ENCODE data around the gene NR2C2. TPM values are rescaled to one million over a fixed set of nuclear protein-coding genes. Genes with fewer than 3 reads are reported as not detected.

The NR2C2 gene
- total RNA-seq, 2 donors from 2014 or later, result 54.4 to 60.8 TPM

GRCh38 chr3:15055019-15055557 lies 107.7 kb downstream of the NR2C2 start:
- no peak for DNase-seq
- H3K9ac ChIP-seq (ENCODE audit: extremely low read depth, low read length, poor library complexity, severe bottlenecking), result no peak overlapping the region
- peaks cover 11% of the 10 kb centered on the region for H3K9me3 ChIP-seq (ENCODE audit: control insufficient read depth, low read length)
- peaks cover 90% of the 10 kb centered on the region for H3K36me3 ChIP-seq (ENCODE audit: control insufficient read depth, insufficient read depth, low read length)
- no peaks in the 10 kb centered on the region for H3K27me3 Mint-ChIP-seq (ENCODE audit: insufficient read depth)
- H3K27ac Mint-ChIP-seq, result no peak overlapping the region
- no peaks in the 10 kb centered on the region for H3K27me3 ChIP-seq (ENCODE audit: control insufficient read depth, insufficient read depth, low read length, poor library complexity, severe bottlenecking)
- peaks cover 86% of the 10 kb centered on the region for H3K36me3 Mint-ChIP-seq (ENCODE audit: low read depth)
- no peak for TF ChIP-seq CTCF (conservative IDR thresholded peaks at IDR 0.05)
- peaks cover 31% of the 10 kb centered on the region for H3K4me1 Mint-ChIP-seq
- H3K4me3 ChIP-seq (ENCODE audit: low read length), result no peak overlapping the region
- H3K9me3 Mint-ChIP-seq, result peaks cover under 1% of the 10 kb centered on the region
- H3K27ac ChIP-seq (ENCODE audit: low read depth, low read length), result no peak overlapping the region
- no peak overlapping the region for H3K4me3 Mint-ChIP-seq
- WGBS, 2 experiments (ENCODE audit: insufficient coverage in 1 of 2, insufficient read length in 1 of 2), result 92 to 95% methylated on average over 4 to 8 of the region's 8 CpGs
- peaks cover 9% of the 10 kb centered on the region for H3K4me1 ChIP-seq (ENCODE audit: control insufficient read depth, insufficient read depth, low read length)

DNA sequence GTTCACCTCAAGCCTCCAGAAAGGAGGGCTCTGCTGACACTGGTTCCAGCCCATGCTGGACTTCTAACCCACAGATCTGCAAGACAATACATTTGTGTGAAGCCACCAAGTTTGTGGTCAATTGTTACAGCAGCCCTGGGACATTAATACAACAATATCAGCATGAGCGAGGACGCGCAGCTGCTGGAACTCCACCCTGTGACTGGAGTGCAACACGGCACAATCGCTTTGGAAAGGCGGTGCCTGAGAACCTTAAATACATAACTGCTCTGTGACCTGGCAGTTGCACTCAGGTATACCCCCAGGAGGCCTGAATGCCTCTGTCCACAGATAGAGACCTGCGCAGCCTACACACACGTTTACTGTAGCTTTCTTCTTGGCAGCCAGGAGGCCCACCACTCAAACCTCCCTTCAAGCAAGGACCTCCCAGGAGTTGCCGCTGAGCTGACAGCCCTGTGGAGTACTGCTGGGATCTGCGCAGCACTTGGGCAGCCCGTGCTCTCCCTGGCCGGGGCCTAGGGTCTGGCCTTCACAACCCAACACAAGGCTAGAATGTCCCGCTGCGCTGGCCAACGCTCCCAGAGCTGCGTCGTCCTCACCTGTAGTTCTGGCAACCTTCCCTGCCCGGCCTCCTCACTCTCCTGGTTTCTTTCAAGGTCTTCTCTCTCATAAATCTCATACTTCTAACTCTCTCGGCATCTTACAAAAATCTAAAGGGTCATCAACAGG lies 109.5 kb downstream of the NR2C2 start:
- WGBS, 2 experiments (ENCODE audit: insufficient coverage in 1 of 2, insufficient read length in 1 of 2), result 95 to 97% methylated on average over 9 to 19 of the region's 19 CpGs
- no peak for DNase-seq
- no peak overlapping the region for H3K4me3 ChIP-seq (ENCODE audit: low read length)
- Mint-ChIP-seq H3K36me3 (ENCODE audit: low read depth) (peaks cover 86% of the 10 kb centered on the region), H3K27ac (no peak overlapping the region), H3K9me3 (peaks cover 11% of the 10 kb centered on the region), H3K4me1 (peaks cover 31% of the 10 kb centered on the region), H3K4me3 (no peak overlapping the region), H3K27me3 (ENCODE audit: insufficient read depth) (no peaks in the 10 kb centered on the region)
- H3K9ac ChIP-seq (ENCODE audit: extremely low read depth, low read length, poor library complexity, severe bottlenecking), result no peak overlapping the region
- peaks cover 9% of the 10 kb centered on the region for H3K4me1 ChIP-seq (ENCODE audit: control insufficient read depth, insufficient read depth, low read length)
- TF ChIP-seq CTCF (conservative IDR thresholded peaks at IDR 0.05), result no peak
- H3K27ac ChIP-seq (ENCODE audit: low read depth, low read length), result no peak overlapping the region
- H3K27me3 ChIP-seq (ENCODE audit: control insufficient read depth, insufficient read depth, low read length, poor library complexity, severe bottlenecking), result no peaks in the 10 kb centered on the region
- peaks cover 82% of the 10 kb centered on the region for H3K36me3 ChIP-seq (ENCODE audit: control insufficient read depth, insufficient read depth, low read length)
- peaks cover 19% of the 10 kb centered on the region for H3K9me3 ChIP-seq (ENCODE audit: control insufficient read depth, low read length)

GRCh38 chr3:15060029-15060428 lies 112.6 kb downstream of the NR2C2 start:
- peaks cover 10% of the 10 kb centered on the region for H3K4me1 ChIP-seq (ENCODE audit: control insufficient read depth, insufficient read depth, low read length)
- no peak for TF ChIP-seq CTCF (conservative IDR thresholded peaks at IDR 0.05)
- Mint-ChIP-seq H3K27ac (peak overlapping the region; percentile 83), H3K4me1 (peaks cover 30% of the 10 kb centered on the region), H3K36me3 (ENCODE audit: low read depth) (peaks cover 64% of the 10 kb centered on the region), H3K9me3 (peaks cover 11% of the 10 kb centered on the region), H3K4me3 (peak overlapping the region; percentile 32), H3K27me3 (ENCODE audit: insufficient read depth) (no peaks in the 10 kb centered on the region)
- no peaks in the 10 kb centered on the region for H3K27me3 ChIP-seq (ENCODE audit: control insufficient read depth, insufficient read depth, low read length, poor library complexity, severe bottlenecking)
- DNase-seq, result peak; percentile 62
- peaks cover 53% of the 10 kb centered on the region for H3K36me3 ChIP-seq (ENCODE audit: control insufficient read depth, insufficient read depth, low read length)
- H3K9ac ChIP-seq (ENCODE audit: extremely low read depth, low read length, poor library complexity, severe bottlenecking), result peak overlapping the region; percentile 39
- H3K27ac ChIP-seq (ENCODE audit: low read depth, low read length), result no peak overlapping the region
- H3K4me3 ChIP-seq (ENCODE audit: low read length), result peak overlapping the region; percentile 15
- H3K9me3 ChIP-seq (ENCODE audit: control insufficient read depth, low read length), result peaks cover 19% of the 10 kb centered on the region
- WGBS, 2 experiments (ENCODE audit: insufficient coverage in 1 of 2, insufficient read length in 1 of 2), result 80 to 91% methylated on average over 1 to 3 of the region's 3 CpGs

Measured in endodermal cell (in vitro differentiated cells).